ENCODE data around the gene STRN.

DNA sequence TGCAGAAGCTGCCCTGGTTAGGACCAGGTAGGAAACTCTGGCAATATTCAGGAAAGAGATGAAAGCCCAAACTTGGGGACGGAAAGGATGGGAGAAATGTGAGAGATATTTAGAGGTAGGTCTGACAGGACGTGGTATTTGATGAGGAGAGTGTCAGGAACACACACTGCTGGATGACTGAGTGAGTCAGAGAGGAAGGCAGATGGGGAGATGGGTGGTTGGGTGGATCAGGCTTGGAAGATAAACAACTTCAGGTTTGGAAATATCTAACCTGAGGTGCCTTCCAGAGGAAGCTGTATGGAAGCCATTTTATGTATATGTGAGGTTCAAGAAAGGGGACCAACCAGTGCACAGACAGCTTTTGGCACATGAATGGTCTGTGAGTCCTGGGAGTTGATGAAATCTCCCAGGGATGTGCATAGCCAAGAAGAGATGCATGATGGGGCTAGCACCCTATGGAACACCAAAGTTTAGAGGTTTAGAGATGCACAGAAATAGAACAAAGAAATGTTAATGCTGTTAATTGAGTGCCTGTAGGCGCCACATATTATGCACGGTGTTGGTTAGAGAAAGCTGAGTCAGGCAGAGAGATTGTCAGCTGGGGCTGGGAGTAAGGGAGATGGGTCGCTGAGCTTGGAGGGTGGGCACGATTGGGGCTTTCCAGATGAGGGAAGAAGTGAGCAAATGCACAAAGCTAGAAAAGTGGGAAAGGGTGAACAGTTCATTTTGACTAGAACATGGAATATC, 168.8 kb downstream of the STRN start:
- no peak for TF ChIP-seq CTCF (IDR thresholded peaks at IDR 0.05; ENCODE audit: low read depth, low read length)
- TF ChIP-seq, protein P1, sequence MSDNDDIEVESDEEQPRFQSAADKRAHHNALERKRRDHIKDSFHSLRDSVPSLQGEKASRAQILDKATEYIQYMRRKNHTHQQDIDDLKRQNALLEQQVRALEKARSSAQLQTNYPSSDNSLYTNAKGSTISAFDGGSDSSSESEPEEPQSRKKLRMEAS (IDR thresholded peaks at IDR 0.05; ENCODE audit: low read depth, low read length): no peak
- no peak for TF ChIP-seq POLR2A (IDR thresholded peaks at IDR 0.05; ENCODE audit: extremely low read depth, insufficient read length)

All from NB4 (cell line).